Neural progenitor cell (in vitro differentiated cells): ENCODE measurements around the gene MRPL57.
"Not testable (repeated sequence)": the region's sequence is repeated elsewhere in the genome, so short reads cannot be mapped to it uniquely, and the experiment has no call there.

Experiments used
- CTCF ChIP-seq: fragments of 200-600 bp; sonication (generic); IDR thresholded peaks from 2 replicates; pipeline ENCODE4 v1.5.1; 2017; ENCODE audit warnings: antibody characterized with exemption, mild to moderate bottlenecking
- EZH2 ChIP-seq: fragments of 200-600 bp; sonication (generic); IDR thresholded peaks from 2 replicates; pipeline ENCODE4 v1.6.1; 2017; ENCODE audit warnings: antibody characterized with exemption, mild to moderate bottlenecking, moderate library complexity
- EZH2phosphoT487 ChIP-seq: fragments of 200-600 bp; sonication (generic); IDR thresholded peaks from 2 replicates; pipeline ENCODE4 v1.6.1; 2017; ENCODE audit warnings: antibody characterized with exemption

GRCh38 chr13:21201456-21202190 lies 25.2 kb downstream of the MRPL57 start:
- not testable (repeated sequence) for TF ChIP-seq CTCF, EZH2, EZH2phosphoT487
